ENCODE data around the gene TMEM63C.

TMEM63C gene

GRCh38 chr14:77278461-77279230, 97.0 kb downstream of the TMEM63C start:
- TF ChIP-seq RAD21 (IDR thresholded peaks at IDR 0.05; ENCODE audit: low read depth): peak; percentile 4; the same call in 1 of the 2 replicates
- TF ChIP-seq, protein P1, sequence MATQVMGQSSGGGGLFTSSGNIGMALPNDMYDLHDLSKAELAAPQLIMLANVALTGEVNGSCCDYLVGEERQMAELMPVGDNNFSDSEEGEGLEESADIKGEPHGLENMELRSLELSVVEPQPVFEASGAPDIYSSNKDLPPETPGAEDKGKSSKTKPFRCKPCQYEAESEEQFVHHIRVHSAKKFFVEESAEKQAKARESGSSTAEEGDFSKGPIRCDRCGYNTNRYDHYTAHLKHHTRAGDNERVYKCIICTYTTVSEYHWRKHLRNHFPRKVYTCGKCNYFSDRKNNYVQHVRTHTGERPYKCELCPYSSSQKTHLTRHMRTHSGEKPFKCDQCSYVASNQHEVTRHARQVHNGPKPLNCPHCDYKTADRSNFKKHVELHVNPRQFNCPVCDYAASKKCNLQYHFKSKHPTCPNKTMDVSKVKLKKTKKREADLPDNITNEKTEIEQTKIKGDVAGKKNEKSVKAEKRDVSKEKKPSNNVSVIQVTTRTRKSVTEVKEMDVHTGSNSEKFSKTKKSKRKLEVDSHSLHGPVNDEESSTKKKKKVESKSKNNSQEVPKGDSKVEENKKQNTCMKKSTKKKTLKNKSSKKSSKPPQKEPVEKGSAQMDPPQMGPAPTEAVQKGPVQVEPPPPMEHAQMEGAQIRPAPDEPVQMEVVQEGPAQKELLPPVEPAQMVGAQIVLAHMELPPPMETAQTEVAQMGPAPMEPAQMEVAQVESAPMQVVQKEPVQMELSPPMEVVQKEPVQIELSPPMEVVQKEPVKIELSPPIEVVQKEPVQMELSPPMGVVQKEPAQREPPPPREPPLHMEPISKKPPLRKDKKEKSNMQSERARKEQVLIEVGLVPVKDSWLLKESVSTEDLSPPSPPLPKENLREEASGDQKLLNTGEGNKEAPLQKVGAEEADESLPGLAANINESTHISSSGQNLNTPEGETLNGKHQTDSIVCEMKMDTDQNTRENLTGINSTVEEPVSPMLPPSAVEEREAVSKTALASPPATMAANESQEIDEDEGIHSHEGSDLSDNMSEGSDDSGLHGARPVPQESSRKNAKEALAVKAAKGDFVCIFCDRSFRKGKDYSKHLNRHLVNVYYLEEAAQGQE (IDR thresholded peaks at IDR 0.05; ENCODE audit: low read depth): no peak

GRCh38 chr14:77279719-77280118, 98.1 kb downstream of the TMEM63C start:
- TF ChIP-seq, protein P1 (IDR thresholded peaks at IDR 0.05; ENCODE audit: low read depth): no peak
- TF ChIP-seq ZBTB7A (IDR thresholded peaks at IDR 0.05; ENCODE audit: low read depth) (no peak), MAX (IDR thresholded peaks at IDR 0.05) (no peak)

GRCh38 chr14:77281852-77282410, 100.3 kb downstream of the TMEM63C start:
- TF ChIP-seq YY1 (IDR thresholded peaks at IDR 0.05; ENCODE audit: low read depth) (no peak), TCF12 (IDR thresholded peaks at IDR 0.05; ENCODE audit: low read depth) (no peak), FOXM1 (IDR thresholded peaks at IDR 0.05; ENCODE audit: borderline replicate concordance, low read depth) (no peak), RAD21 (IDR thresholded peaks at IDR 0.05; ENCODE audit: low read depth) (no peak), ZBTB7A (IDR thresholded peaks at IDR 0.05; ENCODE audit: low read depth) (no peak), TAF1 (IDR thresholded peaks at IDR 0.05; ENCODE audit: low read depth) (no peak), EGR1 (IDR thresholded peaks at IDR 0.05) (no peak), USF1 (IDR thresholded peaks at IDR 0.05) (no peak), NFIC (IDR thresholded peaks at IDR 0.05) (no peak)
- TF ChIP-seq, protein P1 (IDR thresholded peaks at IDR 0.05; ENCODE audit: low read depth): no peak

DNA sequence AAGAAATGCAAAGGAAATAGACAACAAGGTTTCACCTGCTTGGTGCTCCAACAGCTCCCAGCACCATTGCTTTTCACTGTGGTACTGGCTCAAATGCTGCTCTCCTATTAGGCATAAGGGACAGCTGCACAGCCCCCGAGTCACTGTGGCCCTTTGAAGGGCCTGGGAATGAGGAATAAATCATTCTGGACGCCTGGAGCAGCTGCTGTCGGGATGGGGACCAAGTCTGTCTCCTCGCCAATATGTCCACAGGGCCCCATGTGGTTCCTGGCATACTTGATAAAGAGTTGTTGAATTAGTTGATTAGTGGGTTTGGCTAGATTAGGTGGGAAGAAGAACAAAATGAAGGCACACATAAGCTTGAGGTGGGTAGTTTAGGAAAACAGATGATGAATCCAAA, 102.5 kb downstream of the TMEM63C start:
- TF ChIP-seq EP300 (IDR thresholded peaks at IDR 0.05; ENCODE audit: borderline replicate concordance) (no peak), ZBTB7A (IDR thresholded peaks at IDR 0.05; ENCODE audit: low read depth) (no peak)

GRCh38 chr14:77284466-77284865, 102.9 kb downstream of the TMEM63C start:
- TF ChIP-seq CEBPB (IDR thresholded peaks at IDR 0.05): no peak
- TF ChIP-seq, protein P1 (IDR thresholded peaks at IDR 0.05; ENCODE audit: low read depth): no peak
- no peak for TF ChIP-seq FOXM1 (IDR thresholded peaks at IDR 0.05; ENCODE audit: borderline replicate concordance, low read depth)
- TF ChIP-seq NFIC (IDR thresholded peaks at IDR 0.05): no peak
- no peak for TF ChIP-seq EP300 (IDR thresholded peaks at IDR 0.05; ENCODE audit: borderline replicate concordance)
- no peak for TF ChIP-seq YY1 (IDR thresholded peaks at IDR 0.05; ENCODE audit: low read depth)
- TF ChIP-seq TEAD4 (IDR thresholded peaks at IDR 0.05): no peak
- no peak for TF ChIP-seq USF1 (IDR thresholded peaks at IDR 0.05)
- TF ChIP-seq TAF1 (IDR thresholded peaks at IDR 0.05; ENCODE audit: low read depth): no peak
- no peak for TF ChIP-seq ZBTB7A (IDR thresholded peaks at IDR 0.05; ENCODE audit: low read depth)
- TF ChIP-seq CREB1 (IDR thresholded peaks at IDR 0.05; ENCODE audit: low read depth): no peak
- TF ChIP-seq RAD21 (IDR thresholded peaks at IDR 0.05; ENCODE audit: low read depth): no peak
- no peak for TF ChIP-seq TCF12 (IDR thresholded peaks at IDR 0.05; ENCODE audit: low read depth)
